GM12878 (cell line): ENCODE data around the gene MYH7. TPM values are rescaled to one million over a fixed set of nuclear protein-coding genes. Genes with fewer than 3 reads are reported as not detected.

Source experiments
- EED ChIP-seq: sonication (generic); IDR thresholded peaks from 2 replicates; pipeline ENCODE4 v1.6.1; 2016; ENCODE audit warnings: antibody characterized with exemption, low read depth
- NFIC ChIP-seq: IDR thresholded peaks from 2 replicates; pipeline ENCODE4 v1.6.1; 2012; ENCODE audit warnings: low read depth, mild to moderate bottlenecking, inconsistent platforms, low read length, moderate library complexity
- PAX8 ChIP-seq: fragments of 450-650 bp; IDR thresholded peaks from 2 replicates; pipeline ENCODE4 v1.6.1; 2017; ENCODE audit warnings: mild to moderate bottlenecking, moderate library complexity
- ZNF217 ChIP-seq: fragments of 450-650 bp; IDR thresholded peaks from 2 replicates; pipeline ENCODE4 v1.6.1; 2017; ENCODE audit warnings: antibody characterized with exemption, mild to moderate bottlenecking
- polyA plus RNA-seq, 11 experiments: library from polyadenylated mRNA; depleted of rRNA in 4 of 11; unstranded in 6 of 11; stranded (reverse) in 5 of 11; fragments of >200 nt; fragmentation: Nextera tagmentation in 4 of 11; fragmentation: Illumina TruSeq in 1 of 11; extraction: Ambion mirVana in 4 of 11; extraction: Trizol in 1 of 11; gene quantifications; 1 replicate in 1 of 11; 2 replicates in 10 of 11; pipeline versions ENCODE4 v1.2.1 to v1.2.3, GENCODE V29; 2011 to 2016; ENCODE audit warnings: inconsistent platforms in 2 of 11, missing spikeins in 2 of 11, low read depth in 1 of 11
- total RNA-seq, 4 experiments: library from RNA; depleted of rRNA in 3 of 4; stranded (reverse); fragments of >200 nt in 3 of 4; fragmentation: Illumina TruSeq in 1 of 4; extraction: Trizol in 1 of 4; gene quantifications; 2 replicates each; pipeline versions ENCODE4 v1.2.1 to v1.2.3, GENCODE V29; 2013 to 2021
- TF ChIP-seq, protein P1 (sequence below): fragments of 450-650 bp; IDR thresholded peaks from 2 replicates; pipeline ENCODE4 v1.6.1; 2017; ENCODE audit warnings: mild to moderate bottlenecking, moderate library complexity
- TF ChIP-seq, protein P2 (sequence below): fragments of 450-650 bp; IDR thresholded peaks from 2 replicates; pipeline ENCODE4 v1.6.1; 2017; ENCODE audit warnings: mild to moderate bottlenecking, low read depth, inconsistent platforms; ENCODE audit not compliant: poor library complexity, severe bottlenecking
- TF ChIP-seq, protein P3 (sequence below): IDR thresholded peaks from 2 replicates; pipeline ENCODE4 v1.6.1; 2012; ENCODE audit warnings: low read length, inconsistent platforms

The MYH7 gene
- total and polyA plus RNA-seq, 10 of the 15 experiments (the other 5 are each of a cell fraction or from before 2014, with no cell fraction given): 0.04 to 0.10 (median 0.05) TPM; not detected in 4

DNA sequence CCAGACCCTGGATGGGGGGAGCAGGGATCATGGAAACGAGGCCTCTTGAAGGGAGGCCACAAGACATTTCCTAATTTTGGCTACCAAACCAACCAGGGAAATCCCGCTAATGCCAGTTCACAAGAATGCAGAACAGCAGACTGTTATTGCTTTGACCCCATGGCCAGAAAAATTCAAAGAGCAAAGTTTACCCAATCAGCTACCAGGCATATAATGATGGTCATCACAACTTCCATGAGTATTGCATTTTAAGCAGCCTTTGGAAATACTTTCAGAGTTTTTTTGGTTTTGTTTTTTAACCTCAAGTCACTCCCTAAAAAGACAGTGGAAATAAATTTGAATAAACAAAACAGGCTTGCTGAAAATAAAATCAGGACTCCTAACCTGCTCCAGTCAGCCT lies 63.0 kb downstream of the MYH7 start, which contains the start of gene IL25 (continued):
- TF ChIP-seq NFIC (no peak), EED (no peak), ZNF217 (no peak), PAX8 (no peak)
- TF ChIP-seq, protein P1, sequence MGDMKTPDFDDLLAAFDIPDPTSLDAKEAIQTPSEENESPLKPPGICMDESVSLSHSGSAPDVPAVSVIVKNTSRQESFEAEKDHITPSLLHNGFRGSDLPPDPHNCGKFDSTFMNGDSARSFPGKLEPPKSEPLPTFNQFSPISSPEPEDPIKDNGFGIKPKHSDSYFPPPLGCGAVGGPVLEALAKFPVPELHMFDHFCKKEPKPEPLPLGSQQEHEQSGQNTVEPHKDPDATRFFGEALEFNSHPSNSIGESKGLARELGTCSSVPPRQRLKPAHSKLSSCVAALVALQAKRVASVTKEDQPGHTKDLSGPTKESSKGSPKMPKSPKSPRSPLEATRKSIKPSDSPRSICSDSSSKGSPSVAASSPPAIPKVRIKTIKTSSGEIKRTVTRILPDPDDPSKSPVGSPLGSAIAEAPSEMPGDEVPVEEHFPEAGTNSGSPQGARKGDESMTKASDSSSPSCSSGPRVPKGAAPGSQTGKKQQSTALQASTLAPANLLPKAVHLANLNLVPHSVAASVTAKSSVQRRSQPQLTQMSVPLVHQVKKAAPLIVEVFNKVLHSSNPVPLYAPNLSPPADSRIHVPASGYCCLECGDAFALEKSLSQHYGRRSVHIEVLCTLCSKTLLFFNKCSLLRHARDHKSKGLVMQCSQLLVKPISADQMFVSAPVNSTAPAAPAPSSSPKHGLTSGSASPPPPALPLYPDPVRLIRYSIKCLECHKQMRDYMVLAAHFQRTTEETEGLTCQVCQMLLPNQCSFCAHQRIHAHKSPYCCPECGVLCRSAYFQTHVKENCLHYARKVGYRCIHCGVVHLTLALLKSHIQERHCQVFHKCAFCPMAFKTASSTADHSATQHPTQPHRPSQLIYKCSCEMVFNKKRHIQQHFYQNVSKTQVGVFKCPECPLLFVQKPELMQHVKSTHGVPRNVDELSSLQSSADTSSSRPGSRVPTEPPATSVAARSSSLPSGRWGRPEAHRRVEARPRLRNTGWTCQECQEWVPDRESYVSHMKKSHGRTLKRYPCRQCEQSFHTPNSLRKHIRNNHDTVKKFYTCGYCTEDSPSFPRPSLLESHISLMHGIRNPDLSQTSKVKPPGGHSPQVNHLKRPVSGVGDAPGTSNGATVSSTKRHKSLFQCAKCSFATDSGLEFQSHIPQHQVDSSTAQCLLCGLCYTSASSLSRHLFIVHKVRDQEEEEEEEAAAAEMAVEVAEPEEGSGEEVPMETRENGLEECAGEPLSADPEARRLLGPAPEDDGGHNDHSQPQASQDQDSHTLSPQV: no peak
- TF ChIP-seq, protein P2, sequence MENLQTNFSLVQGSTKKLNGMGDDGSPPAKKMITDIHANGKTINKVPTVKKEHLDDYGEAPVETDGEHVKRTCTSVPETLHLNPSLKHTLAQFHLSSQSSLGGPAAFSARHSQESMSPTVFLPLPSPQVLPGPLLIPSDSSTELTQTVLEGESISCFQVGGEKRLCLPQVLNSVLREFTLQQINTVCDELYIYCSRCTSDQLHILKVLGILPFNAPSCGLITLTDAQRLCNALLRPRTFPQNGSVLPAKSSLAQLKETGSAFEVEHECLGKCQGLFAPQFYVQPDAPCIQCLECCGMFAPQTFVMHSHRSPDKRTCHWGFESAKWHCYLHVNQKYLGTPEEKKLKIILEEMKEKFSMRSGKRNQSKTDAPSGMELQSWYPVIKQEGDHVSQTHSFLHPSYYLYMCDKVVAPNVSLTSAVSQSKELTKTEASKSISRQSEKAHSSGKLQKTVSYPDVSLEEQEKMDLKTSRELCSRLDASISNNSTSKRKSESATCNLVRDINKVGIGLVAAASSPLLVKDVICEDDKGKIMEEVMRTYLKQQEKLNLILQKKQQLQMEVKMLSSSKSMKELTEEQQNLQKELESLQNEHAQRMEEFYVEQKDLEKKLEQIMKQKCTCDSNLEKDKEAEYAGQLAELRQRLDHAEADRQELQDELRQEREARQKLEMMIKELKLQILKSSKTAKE: no peak
- TF ChIP-seq, protein P3, sequence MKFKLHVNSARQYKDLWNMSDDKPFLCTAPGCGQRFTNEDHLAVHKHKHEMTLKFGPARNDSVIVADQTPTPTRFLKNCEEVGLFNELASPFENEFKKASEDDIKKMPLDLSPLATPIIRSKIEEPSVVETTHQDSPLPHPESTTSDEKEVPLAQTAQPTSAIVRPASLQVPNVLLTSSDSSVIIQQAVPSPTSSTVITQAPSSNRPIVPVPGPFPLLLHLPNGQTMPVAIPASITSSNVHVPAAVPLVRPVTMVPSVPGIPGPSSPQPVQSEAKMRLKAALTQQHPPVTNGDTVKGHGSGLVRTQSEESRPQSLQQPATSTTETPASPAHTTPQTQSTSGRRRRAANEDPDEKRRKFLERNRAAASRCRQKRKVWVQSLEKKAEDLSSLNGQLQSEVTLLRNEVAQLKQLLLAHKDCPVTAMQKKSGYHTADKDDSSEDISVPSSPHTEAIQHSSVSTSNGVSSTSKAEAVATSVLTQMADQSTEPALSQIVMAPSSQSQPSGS: no peak
